ENCODE data around the gene THOC6. TPM values are rescaled to one million over a fixed set of nuclear protein-coding genes. Genes with fewer than 3 reads are reported as not detected.
A peak's percentile ranks its signal among the peaks of the same experiment; 100 is the strongest.
"Not testable (repeated sequence)": the region's sequence is repeated elsewhere in the genome, so short reads cannot be mapped to it uniquely, and the experiment has no call there.

Gene THOC6
- total RNA-seq, 1 experiment from 2014 or later: 68.2 TPM

GRCh38 chr16:3054965-3055733, 31.3 kb downstream of the THOC6 start:
- no peaks in the 10 kb centered on the region for H3K9me3 ChIP-seq (ENCODE audit: control insufficient read depth, low read depth, low read length)
- H4K8ac ChIP-seq (replicated peaks; ENCODE audit: insufficient read length, low read depth, low read length): no peak overlapping the region
- H2BK15ac ChIP-seq (ENCODE audit: low read depth, low read length): no peak overlapping the region
- DNase-seq: no peak
- no peak overlapping the region for H3K4me2 ChIP-seq (ENCODE audit: insufficient read depth, insufficient read length, low read length)
- H3K4ac ChIP-seq (ENCODE audit: low read depth, low read length): no peak overlapping the region
- peaks cover 37% of the 10 kb centered on the region for H3K27me3 Mint-ChIP-seq (ENCODE audit: low read depth)
- no peak overlapping the region for H3K18ac ChIP-seq (ENCODE audit: insufficient read length, low read depth, low read length)
- H3K9ac ChIP-seq (ENCODE audit: extremely low read depth, insufficient read length, low read length): no peak overlapping the region
- no peak overlapping the region for H4K91ac ChIP-seq (ENCODE audit: insufficient read length, low read depth, low read length)
- no peak overlapping the region for H3K27ac ChIP-seq (ENCODE audit: insufficient read length, low read depth, low read length)
- H3K23ac ChIP-seq (ENCODE audit: insufficient read length, low read depth, low read length): no peak overlapping the region
- H3T11ph ChIP-seq (ENCODE audit: low read length): no peak overlapping the region
- H3K79me1 ChIP-seq (ENCODE audit: insufficient read depth, low read depth, low read length, poor library complexity, severe bottlenecking): no peaks in the 10 kb centered on the region
- no CpG with 5 or more reads among the region's 17 CpGs for WGBS (ENCODE audit: extremely low coverage, insufficient read length, low lambda C conversion rate)
- H2BK120ac ChIP-seq (ENCODE audit: low read depth, low read length, poor library complexity, severe bottlenecking): no peak overlapping the region
- no peaks in the 10 kb centered on the region for H4K20me1 ChIP-seq (ENCODE audit: control insufficient read depth, insufficient read depth, insufficient read length)
- H3K4me1 ChIP-seq (ENCODE audit: insufficient read depth, low read length): no peaks in the 10 kb centered on the region
- H2AFZ ChIP-seq (ENCODE audit: low read length): no peak overlapping the region
- no peak for TF ChIP-seq CTCF (conservative IDR thresholded peaks at IDR 0.05)
- no peak overlapping the region for H2BK20ac ChIP-seq (ENCODE audit: low read depth, low read length, poor library complexity, severe bottlenecking)
- H2BK12ac ChIP-seq (ENCODE audit: insufficient read length, low read depth, low read length): no peak overlapping the region
- H3K27ac Mint-ChIP-seq: no peak overlapping the region; a peak in 1 of 7 replicates
- H3K4me1 Mint-ChIP-seq: peaks cover 21 to 38% of the 10 kb centered on the region in 2 experiments
- H3K9me3 Mint-ChIP-seq: no peaks in the 10 kb centered on the region; a peak in 2 of 5 replicates
- H4K5ac ChIP-seq (ENCODE audit: insufficient read length, low read depth, low read length): no peak overlapping the region
- no peak overlapping the region for H2BK5ac ChIP-seq (ENCODE audit: insufficient read length, low read length)
- H2AK5ac ChIP-seq (ENCODE audit: insufficient read length, low read length): no peak overlapping the region
- peaks cover 14% of the 10 kb centered on the region for H3K23me2 ChIP-seq (ENCODE audit: insufficient read length, low read depth, low read length, poor library complexity, severe bottlenecking)
- H3K79me2 ChIP-seq (ENCODE audit: insufficient read depth, low read length): no peaks in the 10 kb centered on the region
- H3K56ac ChIP-seq (ENCODE audit: insufficient read length, low read depth, low read length): no peak overlapping the region
- H3K27me3 ChIP-seq (ENCODE audit: insufficient read depth, low read length): peaks cover 2% of the 10 kb centered on the region; the same call in 1 of the 2 replicates
- H3K14ac ChIP-seq (ENCODE audit: insufficient read depth, low read length): no peak overlapping the region
- peaks cover 19 to 43% (median 20%) of the 10 kb centered on the region in 3 experiments for H3K36me3 Mint-ChIP-seq (ENCODE audit: insufficient read depth in 1 of 3, low read depth in 3 of 3)
- peak overlapping the region in 1 of 2 experiments; percentile 25; a peak in 2 of 5 replicates for H3K4me3 Mint-ChIP-seq

- no CpG with 5 or more reads among the region's 9 CpGs for WGBS (ENCODE audit: extremely low coverage, insufficient read length, low lambda C conversion rate)
- H3K27ac ChIP-seq (ENCODE audit: insufficient read length, low read depth, low read length); H3K23ac ChIP-seq (ENCODE audit: insufficient read length, low read depth, low read length); H3K79me1 ChIP-seq (ENCODE audit: insufficient read depth, low read depth, low read length, poor library complexity, severe bottlenecking); H2BK5ac ChIP-seq (ENCODE audit: insufficient read length, low read length); H2AK5ac ChIP-seq (ENCODE audit: insufficient read length, low read length); H3K56ac ChIP-seq (ENCODE audit: insufficient read length, low read depth, low read length); H2BK15ac ChIP-seq (ENCODE audit: low read depth, low read length); H3K9me3 Mint-ChIP-seq; DNase-seq; H3K4me2 ChIP-seq (ENCODE audit: insufficient read depth, insufficient read length, low read length); H3K4me1 ChIP-seq (ENCODE audit: insufficient read depth, low read length); H3K27me3 ChIP-seq (ENCODE audit: insufficient read depth, low read length); H3T11ph ChIP-seq (ENCODE audit: low read length); H4K20me1 ChIP-seq (ENCODE audit: control insufficient read depth, insufficient read depth, insufficient read length); H3K9me3 ChIP-seq (ENCODE audit: control insufficient read depth, low read depth, low read length); H4K8ac ChIP-seq (replicated peaks; ENCODE audit: insufficient read length, low read depth, low read length); H2BK20ac ChIP-seq (ENCODE audit: low read depth, low read length, poor library complexity, severe bottlenecking); H4K91ac ChIP-seq (ENCODE audit: insufficient read length, low read depth, low read length); H3K4ac ChIP-seq (ENCODE audit: low read depth, low read length); H2BK120ac ChIP-seq (ENCODE audit: low read depth, low read length, poor library complexity, severe bottlenecking); H3K79me2 ChIP-seq (ENCODE audit: insufficient read depth, low read length); H2AFZ ChIP-seq (ENCODE audit: low read length); H3K9ac ChIP-seq (ENCODE audit: extremely low read depth, insufficient read length, low read length); H2BK12ac ChIP-seq (ENCODE audit: insufficient read length, low read depth, low read length); H3K18ac ChIP-seq (ENCODE audit: insufficient read length, low read depth, low read length); H3K14ac ChIP-seq (ENCODE audit: insufficient read depth, low read length); H4K5ac ChIP-seq (ENCODE audit: insufficient read length, low read depth, low read length): not testable (repeated sequence)
- H3K23me2 ChIP-seq (ENCODE audit: insufficient read length, low read depth, low read length, poor library complexity, severe bottlenecking): peaks cover 14% of the 10 kb centered on the region
- Mint-ChIP-seq H3K27me3 (ENCODE audit: low read depth) (peaks cover 37% of the 10 kb centered on the region), H3K27ac (peak overlapping the region in 2 of 3 experiments; percentile 77 to 87; a peak in 2 of 7 replicates), H3K36me3 (ENCODE audit: insufficient read depth in 1 of 3, low read depth in 3 of 3) (peaks cover 14 to 37% (median 19%) of the 10 kb centered on the region in 3 experiments), H3K4me1 (peaks cover 26 to 41% of the 10 kb centered on the region in 2 experiments), H3K4me3 (peak overlapping the region in 1 of 2 experiments; percentile 25; a peak in 2 of 5 replicates)
These were observed 31.9 kb downstream of the THOC6 start for GRCh38 chr16:3055734-3056115.

Measured in H9 (cell line).